HG03039 (cell line): ENCODE data around the gene SMG6.
"Not testable (repeated sequence)": the region's sequence is repeated elsewhere in the genome, so short reads cannot be mapped to it uniquely, and the experiment has no call there.

Source experiments
- ATAC-seq: cut with Tn5 transposase; IDR thresholded peaks from one replicate; pipeline ENCODE4 v1.9.1; 2021; ENCODE audit warnings: mild to moderate bottlenecking, moderate library complexity; ENCODE audit not compliant: unreplicated experiment

Gene SMG6

GRCh38 chr17:2151358-2152033 is 152.1 kb downstream of the SMG6 start:
- no peak for ATAC-seq

GRCh38 chr17:2150806-2151205 is 152.8 kb downstream of the SMG6 start:
- ATAC-seq = no peak

- ATAC-seq = no peak
These were observed 153.7 kb downstream of the SMG6 start for GRCh38 chr17:2149934-2150333.

GRCh38 chr17:2146132-2146871 is 157.3 kb downstream of the SMG6 start:
- no peak for ATAC-seq

- ATAC-seq = no peak
These were observed 158.9 kb downstream of the SMG6 start for GRCh38 chr17:2144701-2145100.

- no peak for ATAC-seq
These were observed 160.3 kb downstream of the SMG6 start for GRCh38 chr17:2143332-2143731.

GRCh38 chr17:2142682-2143081 is 160.9 kb downstream of the SMG6 start:
- not testable (repeated sequence) for ATAC-seq

- no peak for ATAC-seq
These were observed 162.9 kb downstream of the SMG6 start for GRCh38 chr17:2140683-2141082.

GRCh38 chr17:2138761-2139160 is 164.8 kb downstream of the SMG6 start:
- ATAC-seq = no peak

- no peak for ATAC-seq
These were observed 165.3 kb downstream of the SMG6 start for GRCh38 chr17:2138318-2138717.

- ATAC-seq = no peak
These were observed 166.1 kb downstream of the SMG6 start for GRCh38 chr17:2137342-2138098.

- no peak for ATAC-seq
These were observed 167.3 kb downstream of the SMG6 start for GRCh38 chr17:2136241-2136640.

GRCh38 chr17:2128011-2128410 is 175.6 kb downstream of the SMG6 start:
- no peak for ATAC-seq

- ATAC-seq = no peak
These were observed 178.5 kb downstream of the SMG6 start for GRCh38 chr17:2125013-2125535.

GRCh38 chr17:2124391-2124790 is 179.2 kb downstream of the SMG6 start:
- ATAC-seq = no peak

GRCh38 chr17:2123375-2124251 is 180.0 kb downstream of the SMG6 start:
- ATAC-seq = no peak

- ATAC-seq = no peak
These were observed 180.8 kb downstream of the SMG6 start for GRCh38 chr17:2122641-2123302.

GRCh38 chr17:2120586-2121335 is 182.8 kb downstream of the SMG6 start:
- ATAC-seq = no peak

- ATAC-seq = no peak
These were observed 190.3 kb downstream of the SMG6 start for GRCh38 chr17:2113279-2113622.
